HG03571 (cell line): ENCODE measurements around the gene NBPF1.
"Not testable (repeated sequence)": the region's sequence is repeated elsewhere in the genome, so short reads cannot be mapped to it uniquely, and the experiment has no call there.

ENCODE experiments used
- ATAC-seq: cut with Tn5 transposase; IDR thresholded peaks from one replicate; pipeline ENCODE4 v1.9.1; 2021; ENCODE audit not compliant: unreplicated experiment

Gene NBPF1

DNA sequence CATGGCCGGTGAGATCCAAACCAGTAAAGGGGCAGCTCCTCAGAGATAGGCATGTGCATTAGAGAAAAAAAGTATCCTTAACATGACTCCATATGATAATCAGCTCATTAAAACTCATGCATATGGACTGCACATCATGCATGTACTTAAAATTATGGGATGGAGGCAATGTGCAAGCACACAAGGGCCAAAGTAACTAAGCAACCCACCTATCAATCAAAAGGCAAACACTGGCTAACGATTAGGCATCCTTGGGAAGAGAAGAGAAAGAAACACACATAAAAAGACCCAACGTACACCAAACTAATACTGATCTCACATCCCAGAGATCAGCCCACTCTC is 94.5 kb downstream of the NBPF1 start:
- ATAC-seq: not testable (repeated sequence)

DNA sequence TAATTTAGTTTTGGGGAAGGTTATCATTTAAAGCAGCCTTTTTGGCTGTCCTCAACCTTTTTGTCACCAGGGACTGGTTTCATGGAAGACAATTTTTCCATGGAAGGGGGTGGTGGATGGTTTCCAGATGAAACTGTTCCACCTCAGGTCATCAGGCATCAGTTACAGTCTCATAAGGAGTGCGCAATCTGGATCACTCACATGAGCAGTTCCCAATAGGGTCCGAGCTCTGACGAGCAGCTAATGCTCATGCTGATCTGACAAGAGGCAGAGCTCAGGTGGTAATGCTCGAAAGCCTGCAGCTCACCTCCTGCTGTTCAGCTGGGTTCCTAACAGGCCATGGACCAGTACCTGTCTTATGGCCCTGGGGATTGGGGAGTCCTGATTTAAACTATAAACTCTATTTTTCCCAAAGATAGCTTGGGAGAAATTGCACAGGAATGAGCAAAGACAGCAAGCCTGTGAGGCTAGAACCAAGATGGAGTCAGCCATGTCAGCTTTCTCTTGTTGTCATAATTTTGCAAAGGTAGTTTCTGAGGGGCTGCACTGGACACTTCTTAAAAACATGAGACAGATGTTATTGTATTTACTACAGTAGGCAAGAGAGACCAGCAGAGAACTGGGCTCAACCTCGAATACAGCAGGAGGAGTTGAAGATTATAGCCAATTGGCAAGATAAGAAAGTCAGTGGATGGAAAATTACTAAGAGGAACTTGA is 96.5 kb downstream of the NBPF1 start:
- not testable (repeated sequence) for ATAC-seq

DNA sequence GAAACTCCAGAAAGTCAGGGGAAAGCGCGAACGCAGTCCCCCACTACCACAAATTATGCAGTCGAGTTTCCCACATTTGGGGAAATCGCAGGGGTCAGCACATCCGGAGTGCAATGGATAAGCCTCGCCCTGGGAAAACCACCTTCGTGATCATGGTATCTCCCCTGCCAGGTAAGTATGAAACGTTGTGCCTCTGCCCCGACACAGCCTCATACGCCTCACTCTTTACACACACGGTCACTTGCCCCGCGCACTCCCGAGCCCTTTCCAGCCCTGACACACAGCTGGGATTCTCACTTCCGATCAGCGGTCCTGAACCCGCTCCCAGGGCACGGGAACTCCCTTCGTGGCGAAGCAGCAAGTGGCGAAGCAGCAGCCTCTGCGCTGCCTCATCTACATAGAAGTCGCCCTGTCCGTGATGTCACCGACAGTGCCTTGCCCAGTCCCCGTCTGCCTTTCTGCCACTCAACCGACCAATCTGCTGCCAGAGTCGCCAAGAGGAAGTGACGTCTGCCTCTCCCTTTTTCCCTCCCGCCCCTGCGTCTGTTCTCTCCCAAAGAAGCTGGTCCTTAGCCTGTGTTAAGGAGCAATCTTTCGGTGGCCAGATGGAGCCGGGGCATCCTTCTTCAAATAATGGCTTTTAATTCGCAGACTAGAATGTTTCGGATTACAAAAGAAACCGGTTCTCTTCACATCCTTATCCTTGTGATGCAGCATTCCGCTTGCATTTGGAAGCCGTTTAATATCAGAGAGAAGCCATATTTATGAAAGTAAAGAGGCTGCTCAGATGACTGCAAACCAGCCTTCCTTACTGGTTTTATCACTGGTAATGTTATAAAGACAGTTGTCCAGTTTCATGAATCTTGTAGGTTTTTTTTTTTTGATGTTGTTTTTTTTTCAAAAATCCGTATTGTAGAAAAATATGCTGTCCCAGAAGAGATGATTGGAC is 99.0 kb downstream of the NBPF1 start, which contains the start of gene RNU1-1:
TSS of gene RNU1-1 (minus strand) at position 179 of the 949 bp plus-strand sequence.
- ATAC-seq: not testable (repeated sequence)

DNA sequence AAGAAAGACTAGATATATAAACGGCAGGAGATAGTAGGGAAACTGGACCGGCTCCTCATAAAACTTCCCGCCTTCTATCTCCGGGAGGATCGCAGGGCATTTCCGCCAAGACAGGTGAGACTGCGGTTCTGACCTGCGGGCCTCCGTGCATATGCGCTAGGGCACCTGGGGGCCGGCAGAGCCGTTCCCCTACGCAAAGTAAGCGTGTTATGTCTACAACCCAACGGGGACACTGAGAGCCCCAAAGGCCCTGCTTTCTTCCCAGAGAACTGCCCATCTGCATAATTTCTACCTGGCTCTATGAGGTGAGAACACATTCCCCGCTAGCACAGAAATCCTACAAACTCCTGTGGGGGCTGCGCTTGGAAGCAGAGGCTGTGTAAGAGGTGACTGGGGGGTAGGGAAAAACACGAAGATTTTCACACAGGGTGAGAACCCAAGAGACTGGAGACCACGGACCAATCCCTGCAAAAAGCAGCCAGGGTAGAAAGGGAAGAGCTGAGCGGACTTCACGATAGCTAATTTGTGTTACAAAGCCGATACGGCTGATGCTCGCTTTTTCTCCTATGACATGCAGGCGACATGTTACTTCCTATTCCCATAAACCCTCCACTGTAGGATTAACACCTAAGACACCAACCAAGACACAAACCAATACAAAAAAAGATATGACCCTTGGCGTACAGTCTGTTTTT is 99.8 kb downstream of the NBPF1 start:
- ATAC-seq: peak; percentile 92

DNA sequence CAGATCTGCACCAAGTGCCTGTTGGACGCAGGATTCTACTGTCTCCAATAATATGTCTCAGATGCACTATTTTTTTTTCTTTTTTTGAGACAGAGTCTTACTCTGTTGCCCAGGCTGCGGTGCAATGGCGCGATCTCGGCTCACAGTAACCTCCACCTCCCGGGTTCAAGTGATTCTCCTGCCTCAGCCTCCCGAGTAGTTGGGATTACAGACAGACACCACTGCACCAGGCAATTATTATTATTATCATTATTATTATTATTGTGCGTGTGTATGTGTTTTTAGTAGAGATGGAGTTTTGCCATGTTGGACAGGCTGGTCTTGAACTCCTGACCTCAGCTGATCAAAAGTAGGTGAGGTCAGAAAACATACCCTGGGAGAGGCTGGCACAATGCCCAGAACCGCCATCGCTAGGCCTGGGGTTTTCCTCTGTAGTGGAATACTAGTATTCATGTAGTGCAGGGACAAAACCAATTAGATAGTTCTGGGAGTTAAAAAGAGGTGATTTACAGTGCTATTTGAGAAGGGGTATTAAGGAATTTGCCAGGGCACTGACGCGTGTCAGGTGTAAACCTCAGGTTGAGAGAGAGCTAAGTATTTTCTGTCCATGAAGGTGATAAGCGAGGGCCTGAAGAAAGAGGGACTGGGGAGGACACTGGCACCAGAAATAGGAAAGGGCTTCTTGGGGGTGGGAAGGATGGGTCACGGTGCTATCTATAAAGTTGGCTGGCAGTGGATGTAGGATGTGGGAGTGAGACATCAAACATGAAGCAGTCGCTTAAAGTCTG is 100.5 kb downstream of the NBPF1 start:
- not testable (repeated sequence) for ATAC-seq
